ENCODE results near the gene ATP10D.

GRCh38 chr4:47485047-47485692 is at the start of gene ATP10D:
- TF ChIP-seq POLR2AphosphoS5 (IDR thresholded peaks at IDR 0.05) = peak; percentile 91 to 96 (median 96)
- peak in 2 of 4 donors; percentile 77 to 84 for TF ChIP-seq POLR2A (IDR thresholded peaks at IDR 0.05)
- TF ChIP-seq CTCF (IDR thresholded peaks at IDR 0.05) = peak in 1 of 7 experiments; percentile 26
- no peak for TF ChIP-seq EP300 (IDR thresholded peaks at IDR 0.05)
